SK-N-SH (cell line): ENCODE measurements around the gene RHAG.

ENCODE experiments used
- CTCF ChIP-seq: fragments of 200-600 bp; sonication (generic); IDR thresholded peaks from 2 replicates; pipeline ENCODE4 v1.6.1; 2017; ENCODE audit warnings: antibody characterized with exemption, mild to moderate bottlenecking, moderate library complexity
- EZH2phosphoT487 ChIP-seq: fragments of 200-600 bp; sonication (generic); IDR thresholded peaks from 2 replicates; pipeline ENCODE4 v1.6.1; 2017; ENCODE audit warnings: low read depth, mixed run types, mild to moderate bottlenecking, antibody characterized with exemption, moderate library complexity, borderline replicate concordance
- GABPA ChIP-seq: IDR thresholded peaks from 2 replicates; pipeline ENCODE4 v1.4.0; 2012; ENCODE audit warnings: low read depth, mild to moderate bottlenecking
- RAD21 ChIP-seq: IDR thresholded peaks from 2 replicates; pipeline ENCODE4 v1.6.1; 2012; ENCODE audit warnings: mild to moderate bottlenecking, low read length
- RCOR1 ChIP-seq: fragments of 150-350 bp; IDR thresholded peaks from 2 replicates; pipeline ENCODE4 v1.6.1; 2017; ENCODE audit warnings: antibody characterized with exemption, low read length
- SMC3 ChIP-seq: IDR thresholded peaks from 2 replicates; pipeline ENCODE4 v1.6.1; 2012; ENCODE audit warnings: low read depth, low read length, improper control_type of control experiment

- TF ChIP-seq EZH2phosphoT487 (no peak), CTCF (no peak), SMC3 (no peak), RAD21 (no peak), GABPA (no peak), RCOR1 (no peak)
Measured at GRCh38 chr6:49565261-49565660, 71.4 kb downstream of the RHAG start.
